Activated naive CD4-positive, alpha-beta T cell treated with anti-CD3 and anti-CD28 coated beads for 36 hours (primary cell): Measurements from ENCODE around the gene MMP13. TPM values are rescaled to one million over a fixed set of nuclear protein-coding genes. Genes with fewer than 3 reads are reported as not detected.

Experiments used
- CTCF ChIA-PET: fragments of 350-600 bp; sonication (Branson Sonifier 250); formaldehyde crosslinking; loops from one replicate; lab custom pipeline; 2021; ENCODE audit warnings: antibody characterized with exemption; lab: Charles Lee
- DNase-seq: peaks from one replicate; pipeline ENCODE4 v3.0.0-alpha.2; 2020
- H3K27ac Mint-ChIP-seq: one replicate; pipeline ENCODE4 v1.8.0; 2021; ENCODE audit warnings: mild to moderate bottlenecking, mixed read lengths
- H3K27me3 Mint-ChIP-seq: one replicate; pipeline ENCODE4 v1.8.0; 2021; ENCODE audit warnings: low read depth, mixed read lengths
- H3K36me3 Mint-ChIP-seq: one replicate; pipeline ENCODE4 v1.8.0; 2021; ENCODE audit warnings: low read depth, mixed read lengths
- H3K4me1 Mint-ChIP-seq: one replicate; pipeline ENCODE4 v1.8.0; 2021; ENCODE audit warnings: low read depth, mixed read lengths
- H3K4me3 Mint-ChIP-seq: one replicate; pipeline ENCODE4 v1.8.0; 2021; ENCODE audit warnings: mild to moderate bottlenecking, moderate library complexity, mixed read lengths
- H3K9me3 Mint-ChIP-seq: one replicate; pipeline ENCODE4 v1.8.0; 2021; ENCODE audit warnings: mixed read lengths
- intact Hi-C: fragments of 100-400 bp; cut with micrococcal nuclease; formaldehyde crosslinking; loops from one replicate; pipeline ENCODE4 v1.15.1; 2023
- total RNA-seq, 2 experiments: library from RNA; stranded (reverse); gene quantifications; one replicate each; pipeline ENCODE4 v1.2.3, GENCODE V29; 2021

Gene MMP13
- total RNA-seq, 2 experiments from 2014 or later, result not detected

- Mint-ChIP-seq H3K4me3 (no peak overlapping the region), H3K36me3 (no peaks in the 10 kb centered on the region), H3K27me3 (peaks cover 4% of the 10 kb centered on the region), H3K4me1 (no peaks in the 10 kb centered on the region), H3K9me3 (no peaks in the 10 kb centered on the region), H3K27ac (no peak overlapping the region)
- intact Hi-C loops, result no loop called here
- no peak for DNase-seq
- CTCF ChIA-PET, result no interaction called here
These were observed 21.9 kb downstream of the MMP13 start for GRCh38 chr11:102933627-102934026.

GRCh38 chr11:102932678-102933077, 22.9 kb downstream of the MMP13 start:
- Mint-ChIP-seq H3K36me3 (no peaks in the 10 kb centered on the region), H3K4me3 (no peak overlapping the region), H3K27ac (no peak overlapping the region), H3K4me1 (no peaks in the 10 kb centered on the region), H3K27me3 (peaks cover 4% of the 10 kb centered on the region), H3K9me3 (no peaks in the 10 kb centered on the region)
- CTCF ChIA-PET, result no interaction called here
- intact Hi-C loops, result no loop called here
- DNase-seq, result no peak

- CTCF ChIA-PET, result interaction anchor here (0.6 to 2.3 kb wide), 4 partner anchors 10 to 793 kb away, joined by 3 to 10 read pairs (median 3); no protein-coding TSS in a partner anchor
- Mint-ChIP-seq H3K36me3 (no peaks in the 10 kb centered on the region), H3K27me3 (peaks cover 3% of the 10 kb centered on the region), H3K4me3 (no peak overlapping the region), H3K4me1 (no peaks in the 10 kb centered on the region), H3K27ac (no peak overlapping the region), H3K9me3 (no peaks in the 10 kb centered on the region)
- intact Hi-C loops, result no loop called here
- DNase-seq, result no peak
These were observed 25.1 kb downstream of the MMP13 start for GRCh38 chr11:102930451-102930850.

- Mint-ChIP-seq H3K27ac (no peak overlapping the region), H3K4me1 (no peaks in the 10 kb centered on the region), H3K27me3 (peaks cover 2% of the 10 kb centered on the region), H3K36me3 (no peaks in the 10 kb centered on the region), H3K9me3 (no peaks in the 10 kb centered on the region), H3K4me3 (no peak overlapping the region)
- CTCF ChIA-PET, result interaction anchor here (1.2 to 2.3 kb wide), 2 partner anchors 11 to 16 kb away, joined by 4 to 10 read pairs; no protein-coding TSS in a partner anchor
- no peak for DNase-seq
- intact Hi-C loops, result no loop called here
These were observed 25.6 kb downstream of the MMP13 start for GRCh38 chr11:102929972-102930371.

- intact Hi-C loops, result no loop called here
- no peak overlapping the region for H3K4me3 Mint-ChIP-seq
- CTCF ChIA-PET, result interaction anchor here (0.7 to 1.2 kb wide), 2 partner anchors 9 to 15 kb away, joined by 3 to 4 read pairs; no protein-coding TSS in a partner anchor
These were observed 26.4 kb downstream of the MMP13 start for GRCh38 chr11:102929166-102929565.

GRCh38 chr11:102928247-102928646, 27.3 kb downstream of the MMP13 start:
- intact Hi-C loops, result no loop called here
- no peak overlapping the region for H3K27ac Mint-ChIP-seq

More at GRCh38 chr11:102929166-102929565, 26.4 kb downstream of the MMP13 start:
- Mint-ChIP-seq H3K9me3 (no peaks in the 10 kb centered on the region), H3K36me3 (no peaks in the 10 kb centered on the region), H3K4me1 (no peaks in the 10 kb centered on the region), H3K27me3 (peaks cover 6% of the 10 kb centered on the region), H3K27ac (no peak overlapping the region)
- DNase-seq, result no peak

GRCh38 chr11:102927624-102927990, 27.9 kb downstream of the MMP13 start:
- CTCF ChIA-PET, result no interaction called here
- H3K27ac Mint-ChIP-seq, result no peak overlapping the region
- H3K9me3 Mint-ChIP-seq, result no peaks in the 10 kb centered on the region
- DNase-seq, result no peak
- intact Hi-C loops, result no loop called here
- H3K4me1 Mint-ChIP-seq, result no peaks in the 10 kb centered on the region
- H3K36me3 Mint-ChIP-seq, result no peaks in the 10 kb centered on the region
- H3K27me3 Mint-ChIP-seq, result peaks cover 8% of the 10 kb centered on the region
- no peak overlapping the region for H3K4me3 Mint-ChIP-seq

More at GRCh38 chr11:102928247-102928646, 27.3 kb downstream of the MMP13 start:
- no peaks in the 10 kb centered on the region for H3K36me3 Mint-ChIP-seq
- H3K4me3 Mint-ChIP-seq, result no peak overlapping the region
- H3K4me1 Mint-ChIP-seq, result no peaks in the 10 kb centered on the region
- no peak for DNase-seq
- CTCF ChIA-PET, result interaction anchor here (0.6 to 1.0 kb wide), 3 partner anchors 10 to 147 kb away, joined by 3 read pairs; no protein-coding TSS in a partner anchor
- peaks cover 7% of the 10 kb centered on the region for H3K27me3 Mint-ChIP-seq
- H3K9me3 Mint-ChIP-seq, result no peaks in the 10 kb centered on the region

GRCh38 chr11:102926961-102927623, 28.4 kb downstream of the MMP13 start:
- no peaks in the 10 kb centered on the region for H3K9me3 Mint-ChIP-seq
- DNase-seq, result no peak
- intact Hi-C loops, result no loop called here
- no peaks in the 10 kb centered on the region for H3K4me1 Mint-ChIP-seq
- H3K36me3 Mint-ChIP-seq, result no peaks in the 10 kb centered on the region
- CTCF ChIA-PET, result no interaction called here
- H3K4me3 Mint-ChIP-seq, result no peak overlapping the region
- H3K27me3 Mint-ChIP-seq, result peaks cover 9% of the 10 kb centered on the region
- H3K27ac Mint-ChIP-seq, result no peak overlapping the region

GRCh38 chr11:102926517-102926916, 29.0 kb downstream of the MMP13 start:
- H3K4me3 Mint-ChIP-seq, result no peak overlapping the region
- DNase-seq, result no peak
- H3K27me3 Mint-ChIP-seq, result peaks cover 9% of the 10 kb centered on the region
- no peaks in the 10 kb centered on the region for H3K9me3 Mint-ChIP-seq
- H3K36me3 Mint-ChIP-seq, result no peaks in the 10 kb centered on the region
- CTCF ChIA-PET, result interaction anchor here (0.7 kb wide), 1 partner anchor 12 kb away, joined by 3 read pairs; no protein-coding TSS in a partner anchor
- H3K27ac Mint-ChIP-seq, result no peak overlapping the region
- intact Hi-C loops, result no loop called here
- H3K4me1 Mint-ChIP-seq, result no peaks in the 10 kb centered on the region

- intact Hi-C loops, result no loop called here
- Mint-ChIP-seq H3K9me3 (no peaks in the 10 kb centered on the region), H3K36me3 (no peaks in the 10 kb centered on the region), H3K4me1 (no peaks in the 10 kb centered on the region), H3K27me3 (peaks cover 9% of the 10 kb centered on the region), H3K27ac (no peak overlapping the region), H3K4me3 (no peak overlapping the region)
- CTCF ChIA-PET, result interaction anchor here (0.7 kb wide), 1 partner anchor 12 kb away, joined by 3 read pairs; no protein-coding TSS in a partner anchor
- DNase-seq, result no peak
These were observed 29.5 kb downstream of the MMP13 start for GRCh38 chr11:102925988-102926387.

GRCh38 chr11:102924851-102925380, 30.6 kb downstream of the MMP13 start:
- Mint-ChIP-seq H3K27me3 (peaks cover 11% of the 10 kb centered on the region), H3K27ac (no peak overlapping the region), H3K36me3 (no peaks in the 10 kb centered on the region), H3K4me3 (no peak overlapping the region), H3K4me1 (peaks cover 5% of the 10 kb centered on the region), H3K9me3 (no peaks in the 10 kb centered on the region)
- DNase-seq, result no peak
- CTCF ChIA-PET, result no interaction called here
- intact Hi-C loops, result no loop called here

GRCh38 chr11:102921587-102922220, 33.8 kb downstream of the MMP13 start:
- Mint-ChIP-seq H3K4me1 (peaks cover 5% of the 10 kb centered on the region), H3K4me3 (no peak overlapping the region), H3K9me3 (no peaks in the 10 kb centered on the region), H3K27me3 (peaks cover 22% of the 10 kb centered on the region), H3K27ac (no peak overlapping the region), H3K36me3 (no peaks in the 10 kb centered on the region)
- intact Hi-C loops, result no loop called here
- DNase-seq, result no peak
- CTCF ChIA-PET, result interaction anchor here (3.3 kb wide), 1 partner anchor 19 kb away, joined by 16 read pairs; no protein-coding TSS in a partner anchor
